Measurements from ENCODE around the gene TLN1.

DNA sequence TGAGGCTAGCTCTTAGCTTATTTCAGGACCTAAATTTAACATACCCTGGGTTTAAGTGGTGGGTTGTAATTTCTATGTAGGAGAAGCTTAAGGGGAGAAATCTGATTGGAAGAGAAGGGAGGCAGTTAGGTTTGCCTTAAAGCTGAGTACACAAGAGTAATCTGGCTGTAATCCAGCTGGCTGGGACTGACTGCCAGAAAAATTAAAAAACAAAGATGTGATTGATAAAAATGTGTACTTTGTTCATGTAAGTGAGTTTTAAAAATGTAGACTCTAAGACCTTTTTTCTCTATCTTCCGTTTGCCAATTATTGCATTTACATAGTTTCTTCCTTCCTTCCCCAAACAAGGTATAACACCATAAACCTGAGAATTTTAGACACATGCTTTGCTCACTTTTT is 39.5 kb upstream of the TLN1 start:
- TF ChIP-seq, protein P1, sequence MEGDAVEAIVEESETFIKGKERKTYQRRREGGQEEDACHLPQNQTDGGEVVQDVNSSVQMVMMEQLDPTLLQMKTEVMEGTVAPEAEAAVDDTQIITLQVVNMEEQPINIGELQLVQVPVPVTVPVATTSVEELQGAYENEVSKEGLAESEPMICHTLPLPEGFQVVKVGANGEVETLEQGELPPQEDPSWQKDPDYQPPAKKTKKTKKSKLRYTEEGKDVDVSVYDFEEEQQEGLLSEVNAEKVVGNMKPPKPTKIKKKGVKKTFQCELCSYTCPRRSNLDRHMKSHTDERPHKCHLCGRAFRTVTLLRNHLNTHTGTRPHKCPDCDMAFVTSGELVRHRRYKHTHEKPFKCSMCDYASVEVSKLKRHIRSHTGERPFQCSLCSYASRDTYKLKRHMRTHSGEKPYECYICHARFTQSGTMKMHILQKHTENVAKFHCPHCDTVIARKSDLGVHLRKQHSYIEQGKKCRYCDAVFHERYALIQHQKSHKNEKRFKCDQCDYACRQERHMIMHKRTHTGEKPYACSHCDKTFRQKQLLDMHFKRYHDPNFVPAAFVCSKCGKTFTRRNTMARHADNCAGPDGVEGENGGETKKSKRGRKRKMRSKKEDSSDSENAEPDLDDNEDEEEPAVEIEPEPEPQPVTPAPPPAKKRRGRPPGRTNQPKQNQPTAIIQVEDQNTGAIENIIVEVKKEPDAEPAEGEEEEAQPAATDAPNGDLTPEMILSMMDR (IDR thresholded peaks at IDR 0.05): no peak
- TF ChIP-seq SMC3 (IDR thresholded peaks at IDR 0.05): no peak

Measured in A549 (cell line).